Immature natural killer cell (primary cell): ENCODE data around the gene CDHR3. TPM values are rescaled to one million over a fixed set of nuclear protein-coding genes. Genes with fewer than 3 reads are reported as not detected.

Experiments used
- DNase-seq, 3 donors: peaks; one replicate each; pipeline ENCODE4 v3.0.0; 2022; ENCODE audit warnings: mixed read lengths in 1 of 3
- H3K27ac Mint-ChIP-seq, 6 donors: one replicate each; pipeline ENCODE4 v1.8.0; 2020; ENCODE audit warnings: mixed read lengths in 6 of 6, mild to moderate bottlenecking in 5 of 6, inconsistent platforms in 4 of 6, moderate library complexity in 3 of 6
- H3K27me3 Mint-ChIP-seq, 3 donors: one replicate each; pipeline ENCODE4 v1.8.0; 2020 to 2021; ENCODE audit warnings: low read depth in 3 of 3, mild to moderate bottlenecking in 3 of 3, mixed read lengths in 3 of 3, moderate library complexity in 3 of 3, inconsistent platforms in 1 of 3
- H3K36me3 Mint-ChIP-seq, 3 donors: one replicate each; pipeline ENCODE4 v1.8.0; 2020; ENCODE audit warnings: mixed read lengths in 3 of 3, inconsistent platforms in 2 of 3, mild to moderate bottlenecking in 2 of 3
- H3K4me1 Mint-ChIP-seq, 2 donors: one replicate each; pipeline ENCODE4 v1.8.0; 2020; ENCODE audit warnings: inconsistent platforms in 2 of 2, mild to moderate bottlenecking in 2 of 2, mixed read lengths in 2 of 2, moderate library complexity in 1 of 2
- H3K4me3 Mint-ChIP-seq, 5 donors: one replicate each; pipeline ENCODE4 v1.8.0; 2020; ENCODE audit warnings: mild to moderate bottlenecking in 5 of 5, mixed read lengths in 5 of 5, inconsistent platforms in 3 of 5, moderate library complexity in 3 of 5
- H3K9me3 Mint-ChIP-seq, 6 donors: one replicate each; pipeline ENCODE4 v1.8.0; 2020; ENCODE audit warnings: mild to moderate bottlenecking in 6 of 6, mixed read lengths in 6 of 6, inconsistent platforms in 4 of 6, moderate library complexity in 3 of 6
- polyA plus RNA-seq, 3 donors: library from polyadenylated mRNA; unstranded; fragments of 300-500 nt; fragmentation: Illumina TruSeq; gene quantifications; one replicate each; pipeline ENCODE4 v1.2.3, GENCODE V29; 2021

The CDHR3 gene
- polyA plus RNA-seq, 3 donors from 2014 or later: 1.2 to 3.4 (median 2.1) TPM

DNA sequence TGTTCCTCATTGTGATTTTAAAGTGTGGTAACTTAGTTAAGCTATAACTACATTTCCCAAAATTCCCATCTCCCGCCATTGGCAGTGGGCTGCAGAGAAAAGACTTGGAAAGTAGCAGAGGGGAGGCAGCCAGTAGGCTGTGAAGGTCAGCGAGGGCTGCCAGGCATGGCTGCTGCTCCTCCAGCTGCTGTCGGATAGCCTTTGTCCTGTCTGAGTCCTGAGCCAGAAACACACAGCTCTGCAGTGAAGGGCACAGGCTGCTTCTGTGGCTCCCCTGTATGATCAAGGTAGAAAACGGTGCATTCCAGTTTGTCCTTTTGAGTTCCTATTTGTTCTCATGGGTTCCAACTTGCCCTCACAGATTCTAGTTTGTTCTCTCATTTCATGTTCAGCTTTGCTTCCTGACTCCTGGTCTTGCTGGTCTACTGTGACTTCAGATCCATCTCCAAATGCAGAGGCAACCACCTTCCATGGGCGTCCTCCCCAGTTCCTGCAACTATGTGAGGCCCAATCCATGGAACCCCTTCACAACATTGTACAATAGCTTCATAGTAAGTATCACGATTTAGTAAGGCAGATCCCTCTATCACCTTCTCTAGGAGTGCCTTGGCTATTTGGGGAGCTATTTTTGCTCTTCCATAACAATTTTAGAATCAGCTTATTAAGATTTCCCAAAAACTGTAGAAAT is 117.4 kb downstream of the CDHR3 start:
- Mint-ChIP-seq H3K27me3 (peaks cover 3 to 11% (median 6%) of the 10 kb centered on the region in 3 donors), H3K36me3 (peaks cover 0 to 3% (median 0%) of the 10 kb centered on the region in 3 donors), H3K9me3 (no peaks in the 10 kb centered on the region), H3K27ac (no peak overlapping the region), H3K4me3 (no peak overlapping the region), H3K4me1 (peaks cover 13 to 23% of the 10 kb centered on the region in 2 donors)
- no peak for DNase-seq

GRCh38 chr7:106082087-106082854 is 119.2 kb downstream of the CDHR3 start:
- Mint-ChIP-seq H3K36me3 (peaks cover 0 to 3% (median 0%) of the 10 kb centered on the region in 3 donors), H3K4me3 (no peak overlapping the region), H3K27ac (no peak overlapping the region), H3K9me3 (no peaks in the 10 kb centered on the region), H3K27me3 (peaks cover 3 to 8% (median 6%) of the 10 kb centered on the region in 3 donors), H3K4me1 (peaks cover 9 to 14% of the 10 kb centered on the region in 2 donors)
- DNase-seq: no peak

Other genes starting within 250 kb of the CDHR3 start
- gene ATXN7L1, start 86.7 kb upstream of the CDHR3 start, polyA plus RNA-seq: 10 to 100 TPM in 2 of 3 donors, 1 to 10 TPM in 1; 3.8 to 21.1 (median 11.9) TPM
- 10 to 100 TPM; 25.3 to 46.5 (median 32.0) TPM for gene SYPL1, start 149.0 kb downstream of the CDHR3 start, polyA plus RNA-seq